ENCODE data around the gene NAA80. TPM values are rescaled to one million over a fixed set of nuclear protein-coding genes. Genes with fewer than 3 reads are reported as not detected.

The NAA80 gene
- total RNA-seq, 1 experiment from 2014 or later, result 6.0 TPM

GRCh38 chr3:50288387-50289007 is 10.7 kb downstream of the NAA80 start:
- Mint-ChIP-seq H3K4me1 (peaks cover 11% of the 10 kb centered on the region in 2 experiments), H3K27me3 (ENCODE audit: low read depth) (no peaks in the 10 kb centered on the region), H3K36me3 (ENCODE audit: insufficient read depth in 1 of 3, low read depth in 3 of 3) (peaks cover 26 to 44% (median 40%) of the 10 kb centered on the region in 3 experiments; a peak in 6 of 7 replicates), H3K4me3 (no peak overlapping the region), H3K27ac (no peak overlapping the region), H3K9me3 (no peaks in the 10 kb centered on the region; a peak in 1 of 5 replicates)
- Histone ChIP-seq H3K4me2 (ENCODE audit: insufficient read depth, insufficient read length, low read length) (no peak overlapping the region), H3K4me1 (ENCODE audit: insufficient read depth, low read length) (no peaks in the 10 kb centered on the region), H2BK12ac (ENCODE audit: insufficient read length, low read depth, low read length) (no peak overlapping the region), H2BK15ac (ENCODE audit: low read depth, low read length) (no peak overlapping the region), H4K8ac (replicated peaks; ENCODE audit: insufficient read length, low read depth, low read length) (no peak overlapping the region), H3K14ac (ENCODE audit: insufficient read depth, low read length) (no peak overlapping the region), H2BK120ac (ENCODE audit: low read depth, low read length, poor library complexity, severe bottlenecking) (no peak overlapping the region), H3K79me2 (ENCODE audit: insufficient read depth, low read length) (peaks cover 3% of the 10 kb centered on the region; the same call in 1 of the 2 replicates), H3K27ac (ENCODE audit: insufficient read length, low read depth, low read length) (no peak overlapping the region), H3T11ph (ENCODE audit: low read length) (no peak overlapping the region), H3K18ac (ENCODE audit: insufficient read length, low read depth, low read length) (no peak overlapping the region), H4K91ac (ENCODE audit: insufficient read length, low read depth, low read length) (no peak overlapping the region), H3K9me3 (ENCODE audit: control insufficient read depth, low read depth, low read length) (no peaks in the 10 kb centered on the region), H3K23ac (ENCODE audit: insufficient read length, low read depth, low read length) (no peak overlapping the region), H2AFZ (ENCODE audit: low read length) (no peak overlapping the region), H2BK20ac (ENCODE audit: low read depth, low read length, poor library complexity, severe bottlenecking) (no peak overlapping the region), H4K5ac (ENCODE audit: insufficient read length, low read depth, low read length) (no peak overlapping the region), H2BK5ac (ENCODE audit: insufficient read length, low read length) (no peak overlapping the region), H3K4ac (ENCODE audit: low read depth, low read length) (no peak overlapping the region), H2AK5ac (ENCODE audit: insufficient read length, low read length) (no peak overlapping the region), H3K9ac (ENCODE audit: extremely low read depth, insufficient read length, low read length) (no peak overlapping the region), H4K20me1 (ENCODE audit: control insufficient read depth, insufficient read depth, insufficient read length) (no peaks in the 10 kb centered on the region), H3K79me1 (ENCODE audit: insufficient read depth, low read depth, low read length, poor library complexity, severe bottlenecking) (no peaks in the 10 kb centered on the region), H3K23me2 (ENCODE audit: insufficient read length, low read depth, low read length, poor library complexity, severe bottlenecking) (peaks cover 5% of the 10 kb centered on the region), H3K56ac (ENCODE audit: insufficient read length, low read depth, low read length) (no peak overlapping the region), H3K27me3 (ENCODE audit: insufficient read depth, low read length) (no peaks in the 10 kb centered on the region)
- no peak for TF ChIP-seq CTCF (conservative IDR thresholded peaks at IDR 0.05)
- no peak for DNase-seq
- WGBS (ENCODE audit: extremely low coverage, insufficient read length, low lambda C conversion rate), result no CpG with 5 or more reads among the region's 23 CpGs

Data from H9 (cell line).